ENCODE results near the gene TEK.

DNA sequence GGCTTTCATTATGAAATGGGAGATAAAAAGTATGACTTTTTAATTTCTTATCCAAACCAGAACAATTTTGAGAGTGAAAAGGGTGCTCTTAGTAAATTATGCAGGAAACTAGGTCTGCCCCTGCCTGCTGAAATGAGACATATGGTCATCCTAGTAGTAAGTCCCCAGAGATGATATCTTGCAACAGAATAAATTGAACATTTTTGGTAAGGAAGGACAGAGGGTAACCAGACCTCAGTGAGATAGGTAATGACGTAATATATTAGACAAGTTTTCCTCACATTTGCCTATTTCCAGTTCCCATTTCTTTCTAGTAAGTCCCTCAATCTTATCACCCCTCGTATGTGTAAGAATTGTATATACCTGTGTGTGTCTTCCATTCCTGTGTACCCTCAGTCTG, 96.2 kb downstream of the TEK start:
- TF ChIP-seq ZNF565 (CRISPR knock-in tag; conservative IDR thresholded peaks at IDR 0.05; ENCODE audit: low read depth) (no peak), ZFP30 (CRISPR knock-in tag; IDR thresholded peaks at IDR 0.05) (no peak), ZFP3 (CRISPR knock-in tag; IDR thresholded peaks at IDR 0.05) (no peak), PPARA (CRISPR knock-in tag; IDR thresholded peaks at IDR 0.05; ENCODE audit: borderline replicate concordance) (no peak), ZNF8 (CRISPR knock-in tag; IDR thresholded peaks at IDR 0.05) (no peak), TCF4 (CRISPR knock-in tag; IDR thresholded peaks at IDR 0.05; ENCODE audit: borderline replicate concordance) (no peak)
- TF ChIP-seq, protein P1, sequence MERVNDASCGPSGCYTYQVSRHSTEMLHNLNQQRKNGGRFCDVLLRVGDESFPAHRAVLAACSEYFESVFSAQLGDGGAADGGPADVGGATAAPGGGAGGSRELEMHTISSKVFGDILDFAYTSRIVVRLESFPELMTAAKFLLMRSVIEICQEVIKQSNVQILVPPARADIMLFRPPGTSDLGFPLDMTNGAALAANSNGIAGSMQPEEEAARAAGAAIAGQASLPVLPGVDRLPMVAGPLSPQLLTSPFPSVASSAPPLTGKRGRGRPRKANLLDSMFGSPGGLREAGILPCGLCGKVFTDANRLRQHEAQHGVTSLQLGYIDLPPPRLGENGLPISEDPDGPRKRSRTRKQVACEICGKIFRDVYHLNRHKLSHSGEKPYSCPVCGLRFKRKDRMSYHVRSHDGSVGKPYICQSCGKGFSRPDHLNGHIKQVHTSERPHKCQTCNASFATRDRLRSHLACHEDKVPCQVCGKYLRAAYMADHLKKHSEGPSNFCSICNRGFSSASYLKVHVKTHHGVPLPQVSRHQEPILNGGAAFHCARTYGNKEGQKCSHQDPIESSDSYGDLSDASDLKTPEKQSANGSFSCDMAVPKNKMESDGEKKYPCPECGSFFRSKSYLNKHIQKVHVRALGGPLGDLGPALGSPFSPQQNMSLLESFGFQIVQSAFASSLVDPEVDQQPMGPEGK (CRISPR knock-in tag; IDR thresholded peaks at IDR 0.05; ENCODE audit: borderline replicate concordance) = no peak

Measured in SK-N-SH treated with all-trans-retinoic acid at 6 μM for 48 hours (cell line).